ENCODE results near the gene MCAT. TPM values are rescaled to one million over a fixed set of nuclear protein-coding genes. Genes with fewer than 3 reads are reported as not detected.

Gene MCAT
- total RNA-seq, 4 donors from 2014 or later, result 18.2 to 33.7 (median 31.1) TPM

- intact Hi-C loops (cut with DNase I; ENCODE audit: low total_unique reads) (loop anchor here (2.0 kb wide), 1 partner anchor 223 kb away; no protein-coding TSS in a partner anchor), in situ Hi-C loops (cut with MboI; ENCODE audit: low sequenced_read_pairs in 4 of 4) (no loop called here)
- H3K36me3 ChIP-seq, result no peaks in the 10 kb centered on the region
- H3K4me1 ChIP-seq, result peaks cover 4 to 7% of the 10 kb centered on the region in 2 donors
- H3K27ac ChIP-seq, result no peak overlapping the region
- TF ChIP-seq, protein P1, sequence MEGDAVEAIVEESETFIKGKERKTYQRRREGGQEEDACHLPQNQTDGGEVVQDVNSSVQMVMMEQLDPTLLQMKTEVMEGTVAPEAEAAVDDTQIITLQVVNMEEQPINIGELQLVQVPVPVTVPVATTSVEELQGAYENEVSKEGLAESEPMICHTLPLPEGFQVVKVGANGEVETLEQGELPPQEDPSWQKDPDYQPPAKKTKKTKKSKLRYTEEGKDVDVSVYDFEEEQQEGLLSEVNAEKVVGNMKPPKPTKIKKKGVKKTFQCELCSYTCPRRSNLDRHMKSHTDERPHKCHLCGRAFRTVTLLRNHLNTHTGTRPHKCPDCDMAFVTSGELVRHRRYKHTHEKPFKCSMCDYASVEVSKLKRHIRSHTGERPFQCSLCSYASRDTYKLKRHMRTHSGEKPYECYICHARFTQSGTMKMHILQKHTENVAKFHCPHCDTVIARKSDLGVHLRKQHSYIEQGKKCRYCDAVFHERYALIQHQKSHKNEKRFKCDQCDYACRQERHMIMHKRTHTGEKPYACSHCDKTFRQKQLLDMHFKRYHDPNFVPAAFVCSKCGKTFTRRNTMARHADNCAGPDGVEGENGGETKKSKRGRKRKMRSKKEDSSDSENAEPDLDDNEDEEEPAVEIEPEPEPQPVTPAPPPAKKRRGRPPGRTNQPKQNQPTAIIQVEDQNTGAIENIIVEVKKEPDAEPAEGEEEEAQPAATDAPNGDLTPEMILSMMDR (IDR thresholded peaks at IDR 0.05 in 4 of 5, conservative IDR thresholded peaks at IDR 0.05 in 1 of 5), result peak in 1 of 5 experiments; percentile 37
- TF ChIP-seq POLR2A (IDR thresholded peaks at IDR 0.05), result no peak
- H3K4me3 ChIP-seq, result peak overlapping the region in 1 of 4 donors; percentile 94
- H3K27me3 ChIP-seq, result no peaks in the 10 kb centered on the region
- DNase-seq (peak; percentile 23 to 33), ATAC-seq (peak; percentile 45 to 57)
- no peaks in the 10 kb centered on the region for H3K9me3 ChIP-seq
These were observed 52.9 kb downstream of the MCAT start for GRCh38 chr22:43090130-43090789.

- no peaks in the 10 kb centered on the region for H3K27me3 ChIP-seq
- intact Hi-C loops (cut with DNase I; ENCODE audit: low total_unique reads) (no loop called here), in situ Hi-C loops (cut with MboI; ENCODE audit: low sequenced_read_pairs in 4 of 4) (no loop called here)
- no peaks in the 10 kb centered on the region for H3K36me3 ChIP-seq
- DNase-seq (peak; percentile 69 to 80), ATAC-seq (peak; percentile 93)
- H3K4me1 ChIP-seq, result peaks cover 4 to 7% of the 10 kb centered on the region in 2 donors
- peak within 1 kb of the TSS; percentile 43 to 75 (median 58) for H3K27ac ChIP-seq
- TF ChIP-seq, protein P1 (IDR thresholded peaks at IDR 0.05 in 4 of 5, conservative IDR thresholded peaks at IDR 0.05 in 1 of 5), result peak in 2 of 5 experiments; percentile 20 to 23
- no peak for TF ChIP-seq POLR2A (IDR thresholded peaks at IDR 0.05)
- H3K9me3 ChIP-seq, result no peaks in the 10 kb centered on the region
- peak within 1 kb of the TSS; percentile 78 to 94 (median 90) for H3K4me3 ChIP-seq
These were observed 54.0 kb downstream of the MCAT start, which contains the start of gene TTLL1 for GRCh38 chr22:43088984-43089717. Gene TTLL1, minus strand, starts transcription at chr22:43089391. Its CDS starts 13,805 bp downstream, at chr22:43075586.

DNA sequence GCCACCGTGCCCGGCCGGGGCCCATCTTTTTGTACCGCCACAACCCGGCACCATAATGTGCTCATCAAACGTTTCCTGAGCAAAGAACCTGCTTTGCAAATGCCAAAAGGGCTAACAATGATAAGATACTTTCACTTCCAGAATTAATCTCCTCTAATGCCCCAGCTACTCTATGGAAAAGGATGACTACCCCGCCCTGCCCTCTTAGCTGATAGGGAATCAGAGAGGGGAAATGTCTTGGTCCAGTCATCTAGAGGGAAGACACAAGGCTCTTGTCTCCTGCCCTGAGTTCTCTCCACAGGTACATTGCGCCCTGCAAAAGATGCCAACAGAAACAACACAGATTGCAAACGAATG lies 54.6 kb downstream of the MCAT start:
- DNase-seq, result no peak
- peak overlapping the region; percentile 78 to 94 (median 90) for H3K4me3 ChIP-seq
- in situ Hi-C loops (cut with MboI; ENCODE audit: low sequenced_read_pairs in 4 of 4) (no loop called here), intact Hi-C loops (cut with DNase I; ENCODE audit: low total_unique reads) (no loop called here)
- TF ChIP-seq, protein P1 (IDR thresholded peaks at IDR 0.05 in 4 of 5, conservative IDR thresholded peaks at IDR 0.05 in 1 of 5), result no peak
- H3K4me1 ChIP-seq, result peaks cover 4 to 7% of the 10 kb centered on the region in 2 donors
- H3K27me3 ChIP-seq, result no peaks in the 10 kb centered on the region
- H3K27ac ChIP-seq, result peak overlapping the region in 3 of 4 donors; percentile 33 to 75 (median 55)
- no peak for ATAC-seq
- no peaks in the 10 kb centered on the region for H3K36me3 ChIP-seq
- no peaks in the 10 kb centered on the region for H3K9me3 ChIP-seq

- no peaks in the 10 kb centered on the region for H3K27me3 ChIP-seq
- H3K9me3 ChIP-seq, result no peaks in the 10 kb centered on the region
- peaks cover 4 to 7% of the 10 kb centered on the region in 2 donors for H3K4me1 ChIP-seq
- H3K27ac ChIP-seq, result no peak overlapping the region
- ATAC-seq (no peak), DNase-seq (no peak)
- in situ Hi-C loops (cut with MboI; ENCODE audit: low sequenced_read_pairs in 4 of 4) (no loop called here), intact Hi-C loops (cut with DNase I; ENCODE audit: low total_unique reads) (no loop called here)
- no peaks in the 10 kb centered on the region for H3K36me3 ChIP-seq
- no peak for TF ChIP-seq POLR2A (IDR thresholded peaks at IDR 0.05)
- TF ChIP-seq, protein P1 (IDR thresholded peaks at IDR 0.05 in 4 of 5, conservative IDR thresholded peaks at IDR 0.05 in 1 of 5), result no peak
- H3K4me3 ChIP-seq, result no peak overlapping the region
These were observed 57.3 kb downstream of the MCAT start for GRCh38 chr22:43085658-43086606.

Measured in gastrocnemius medialis (tissue), 4 donors.